ACC112 (cell line): ENCODE measurements around the gene ZIC4.

ENCODE experiments used
- H2AFZ ChIP-seq: fragments of 200-600 bp; sonication (generic); one replicate; pipeline ENCODE4 v1.6.0; 2017; ENCODE audit warnings: antibody characterized with exemption, low read length; ENCODE audit not compliant: unreplicated experiment
- H3K27ac ChIP-seq: fragments of 200-600 bp; sonication (generic); 2 replicates; pipeline ENCODE4 v1.5.1; 2014; ENCODE audit warnings: low read depth, mild to moderate bottlenecking, antibody characterized with exemption, low read length, moderate library complexity
- H3K27me3 ChIP-seq: fragments of 200-600 bp; sonication (generic); 2 replicates; pipeline ENCODE4 v1.6.1; 2014; ENCODE audit warnings: mild to moderate bottlenecking, antibody characterized with exemption, low read length, moderate library complexity, mixed read lengths; ENCODE audit not compliant: insufficient read depth
- H3K36me3 ChIP-seq: fragments of 200-600 bp; sonication (generic); 2 replicates; pipeline ENCODE4 v1.6.1; 2016; ENCODE audit warnings: mild to moderate bottlenecking, antibody characterized with exemption, low read length, moderate library complexity, mixed read lengths; ENCODE audit not compliant: insufficient read depth
- H3K4me1 ChIP-seq: fragments of 200-600 bp; sonication (generic); one replicate; pipeline ENCODE4 v1.6.1; 2016; ENCODE audit warnings: low read length, mixed read lengths; ENCODE audit not compliant: insufficient read depth, unreplicated experiment, control insufficient read depth
- H3K4me3 ChIP-seq: fragments of 200-600 bp; sonication (generic); 2 replicates; pipeline ENCODE4 v1.5.1; 2014; ENCODE audit warnings: mild to moderate bottlenecking, low read depth, low read length
- H3K79me2 ChIP-seq: fragments of 200-600 bp; sonication (generic); one replicate; pipeline ENCODE4 v1.6.0; 2016; ENCODE audit warnings: low read length; ENCODE audit not compliant: control insufficient read depth, unreplicated experiment, insufficient read depth

ZIC4 gene

DNA sequence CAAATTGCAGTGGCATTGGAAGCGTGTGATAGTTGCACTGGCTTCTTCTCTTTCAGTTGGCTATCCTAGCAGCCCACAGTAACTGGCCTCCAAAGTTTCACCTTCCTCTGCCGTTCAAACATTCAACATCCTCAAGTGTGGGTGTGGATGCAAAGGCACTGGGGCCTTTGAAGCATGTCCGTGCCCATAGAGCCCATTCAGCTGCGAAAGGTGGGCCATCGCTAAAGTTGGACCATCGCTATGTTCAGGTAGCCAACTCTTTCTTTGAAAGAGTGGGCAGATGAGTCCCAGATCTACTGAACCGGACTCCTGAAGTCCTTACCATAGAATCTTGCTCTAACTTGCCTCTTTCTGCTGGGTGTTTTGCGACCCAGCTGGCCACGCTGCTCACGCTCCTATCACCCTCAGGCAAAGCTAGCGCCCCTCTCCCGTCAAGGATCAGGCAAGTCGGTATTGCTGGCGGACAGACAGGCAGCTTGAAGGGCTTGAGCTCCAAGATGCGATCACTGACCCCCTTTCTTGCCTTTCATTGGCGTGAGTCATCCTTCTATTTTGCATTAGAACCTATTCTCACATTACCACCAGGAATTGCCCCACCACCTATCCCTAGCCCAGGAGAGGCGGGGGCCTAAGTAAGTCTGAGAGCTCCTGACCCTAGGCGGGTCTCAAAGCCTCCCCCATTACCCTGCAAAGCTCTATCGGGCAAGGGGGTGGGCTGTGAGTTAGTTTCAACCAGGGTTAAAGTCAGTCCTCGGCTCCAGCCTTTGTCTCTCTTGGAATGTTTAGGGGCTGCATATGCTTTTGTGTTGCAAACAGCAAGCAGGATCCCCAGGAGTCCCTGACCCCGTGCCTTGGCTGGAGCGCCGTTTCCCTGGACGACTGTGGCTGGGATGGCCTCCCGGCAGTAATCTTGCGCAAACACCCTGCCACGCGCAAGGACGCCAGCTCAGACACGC lies 28.7 kb downstream of the ZIC4 start:
- Histone ChIP-seq H2AFZ (no peak overlapping the region), H3K4me3 (no peak overlapping the region), H3K4me1 (no peaks in the 10 kb centered on the region), H3K27ac (no peak overlapping the region), H3K36me3 (no peaks in the 10 kb centered on the region), H3K79me2 (no peaks in the 10 kb centered on the region), H3K27me3 (peaks cover 100% of the 10 kb centered on the region)

DNA sequence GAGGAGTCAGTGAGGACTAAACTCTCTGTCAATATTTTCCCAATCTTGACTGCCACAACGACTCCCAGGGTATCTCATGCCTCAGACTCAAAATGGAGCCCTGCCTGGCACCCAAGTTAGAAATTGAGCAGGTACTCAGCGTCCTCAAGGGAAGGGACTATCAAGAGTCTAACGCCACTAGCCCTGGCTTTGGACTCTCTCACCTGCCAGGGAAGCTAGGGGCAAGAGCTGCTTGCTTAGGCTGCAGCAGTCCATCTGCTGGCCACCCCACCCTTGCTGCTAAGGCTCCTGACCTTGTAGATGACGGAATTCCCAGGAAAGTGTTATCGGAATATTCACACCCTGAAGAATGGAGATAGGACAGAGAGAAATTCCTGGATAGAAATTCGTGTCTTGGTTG lies 33.0 kb downstream of the ZIC4 start:
- Histone ChIP-seq H3K79me2 (no peaks in the 10 kb centered on the region), H3K4me1 (no peaks in the 10 kb centered on the region), H3K4me3 (no peak overlapping the region), H2AFZ (no peak overlapping the region), H3K27me3 (peaks cover 99% of the 10 kb centered on the region), H3K27ac (no peak overlapping the region), H3K36me3 (no peaks in the 10 kb centered on the region)

DNA sequence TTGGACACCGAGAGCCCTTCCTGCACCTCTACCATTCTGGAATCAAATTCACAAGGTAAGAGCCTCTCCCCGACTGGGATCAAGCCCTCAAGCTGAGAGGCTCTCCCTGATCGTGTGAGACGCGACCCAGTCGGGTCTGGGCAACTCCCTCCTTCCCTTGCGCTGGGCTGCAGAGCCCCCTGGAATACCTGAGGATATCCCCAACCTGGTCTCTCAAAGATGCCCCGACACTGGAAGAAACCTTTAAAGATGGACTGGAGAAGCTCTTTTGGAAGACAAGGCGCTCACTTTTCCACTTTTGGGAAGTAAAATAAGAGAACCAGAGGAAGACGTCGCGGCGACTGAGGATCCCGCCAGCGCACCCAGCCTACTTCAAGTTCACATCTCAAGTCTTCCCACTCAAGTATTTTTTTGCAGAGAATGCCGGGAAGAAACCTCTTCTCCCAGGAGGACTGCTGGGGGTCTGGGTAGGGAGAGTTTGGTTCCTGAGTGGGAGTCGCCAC lies 33.8 kb downstream of the ZIC4 start:
- no peaks in the 10 kb centered on the region for H3K4me1 ChIP-seq

DNA sequence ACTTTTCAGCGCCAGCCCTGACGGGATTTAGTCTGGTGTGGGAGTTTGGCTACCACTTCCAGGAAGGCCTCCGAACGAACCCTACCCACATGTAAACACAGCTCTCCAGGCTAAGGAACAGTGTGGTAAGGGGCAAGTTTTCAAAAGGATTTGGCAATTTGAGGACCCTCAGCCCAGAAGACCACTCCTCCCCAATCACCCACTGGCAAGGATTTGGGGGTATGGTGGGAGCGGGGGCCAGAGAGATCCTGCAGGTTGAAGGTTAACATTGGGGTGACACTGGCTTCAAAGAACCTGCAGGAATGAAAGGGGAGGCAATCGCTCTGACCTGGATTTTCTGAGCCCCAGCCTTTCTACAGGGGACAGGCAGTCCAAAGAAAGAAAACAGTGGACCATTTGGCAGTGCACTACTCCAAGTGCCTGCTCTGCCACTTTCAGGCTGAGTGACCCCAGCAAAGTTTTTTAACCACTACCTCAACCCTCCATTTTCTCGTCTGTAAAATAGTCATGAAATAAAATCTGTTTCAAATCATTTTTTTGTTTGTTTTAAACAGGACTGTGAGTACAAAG lies 34.5 kb downstream of the ZIC4 start:
- no peak overlapping the region for H3K4me3 ChIP-seq
- H3K4me1 ChIP-seq = no peaks in the 10 kb centered on the region
- H3K27ac ChIP-seq = no peak overlapping the region
- H3K79me2 ChIP-seq = no peaks in the 10 kb centered on the region
- H3K27me3 ChIP-seq = peaks cover 99% of the 10 kb centered on the region
- H2AFZ ChIP-seq = no peak overlapping the region
- H3K36me3 ChIP-seq = no peaks in the 10 kb centered on the region

More for the DNA sequence above, 33.8 kb downstream of the ZIC4 start:
- Histone ChIP-seq H3K79me2 (no peaks in the 10 kb centered on the region), H2AFZ (no peak overlapping the region), H3K4me3 (no peak overlapping the region), H3K27ac (no peak overlapping the region), H3K27me3 (peaks cover 99% of the 10 kb centered on the region), H3K36me3 (no peaks in the 10 kb centered on the region)

DNA sequence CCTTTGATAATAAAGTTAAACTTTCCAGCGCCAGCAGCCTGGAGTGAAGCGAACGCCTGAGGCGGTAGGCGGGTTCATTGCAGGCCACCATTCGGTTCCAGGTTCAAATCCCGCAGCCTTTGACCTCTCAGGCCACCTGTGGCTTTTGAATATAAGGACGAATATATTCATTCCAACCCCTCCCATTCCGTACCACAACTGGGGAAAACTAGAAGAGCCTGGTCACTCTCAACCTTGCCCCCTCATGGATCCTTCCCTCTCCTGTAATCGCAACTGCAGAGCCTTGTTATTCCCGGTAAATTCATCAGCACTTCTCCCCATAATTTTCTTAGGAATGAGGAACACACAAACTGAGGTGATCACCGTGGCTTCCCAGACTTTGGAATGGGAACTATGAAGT lies 35.2 kb downstream of the ZIC4 start:
- no peaks in the 10 kb centered on the region for H3K36me3 ChIP-seq
- no peaks in the 10 kb centered on the region for H3K4me1 ChIP-seq
- H3K27ac ChIP-seq = no peak overlapping the region
- H3K4me3 ChIP-seq = no peak overlapping the region
- H3K27me3 ChIP-seq = peaks cover 98% of the 10 kb centered on the region
- H3K79me2 ChIP-seq = no peaks in the 10 kb centered on the region
- H2AFZ ChIP-seq = no peak overlapping the region

DNA sequence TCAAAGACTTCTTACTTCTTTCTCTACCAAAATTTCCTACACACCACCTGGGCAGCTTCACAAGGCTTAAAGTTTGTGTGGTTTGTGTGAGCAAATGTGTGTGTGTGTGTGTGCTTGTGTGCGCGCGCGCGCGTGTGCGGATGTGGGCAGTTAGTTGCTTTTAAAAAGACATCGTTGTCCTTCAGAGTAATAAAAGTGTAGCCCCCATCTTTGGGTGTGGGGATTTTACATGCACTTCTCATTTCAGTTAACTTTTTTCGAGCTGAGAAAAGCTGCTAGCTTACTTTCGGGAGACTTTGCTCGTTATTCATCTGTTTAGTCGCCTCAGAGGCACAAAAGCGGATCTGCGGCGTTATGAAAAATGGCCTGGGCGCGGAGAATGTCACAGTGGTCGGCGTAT lies 36.0 kb downstream of the ZIC4 start:
- H2AFZ ChIP-seq = no peak overlapping the region
- H3K79me2 ChIP-seq = no peaks in the 10 kb centered on the region
- H3K4me1 ChIP-seq = no peaks in the 10 kb centered on the region
- H3K4me3 ChIP-seq = no peak overlapping the region
- peaks cover 98% of the 10 kb centered on the region for H3K27me3 ChIP-seq
- no peaks in the 10 kb centered on the region for H3K36me3 ChIP-seq
- H3K27ac ChIP-seq = no peak overlapping the region

DNA sequence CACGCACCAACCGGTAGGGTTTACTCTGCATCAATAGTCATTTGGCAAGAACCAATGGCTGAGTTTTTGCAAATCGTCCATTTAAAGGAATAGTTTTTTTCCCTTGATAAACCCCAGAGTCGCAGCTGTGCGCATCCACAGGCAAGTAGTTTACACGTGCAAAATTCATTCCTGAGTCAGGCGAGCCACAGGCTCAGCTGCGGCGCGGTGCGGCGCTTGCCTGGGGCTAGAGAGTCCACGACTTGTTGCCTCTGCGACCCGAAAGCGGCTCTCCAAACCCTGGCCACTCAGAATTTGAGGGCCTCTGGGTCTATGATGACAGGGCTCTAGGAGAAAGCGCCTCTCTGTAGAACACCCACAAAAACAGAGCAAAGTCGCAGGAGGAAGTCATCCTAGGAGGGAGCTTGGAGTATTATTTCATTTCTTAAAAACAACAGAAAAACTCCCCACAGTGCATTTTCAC lies 36.7 kb downstream of the ZIC4 start:
- H3K27ac ChIP-seq = no peak overlapping the region
- no peaks in the 10 kb centered on the region for H3K79me2 ChIP-seq
- H2AFZ ChIP-seq = no peak overlapping the region
- no peaks in the 10 kb centered on the region for H3K4me1 ChIP-seq
- peaks cover 98% of the 10 kb centered on the region for H3K27me3 ChIP-seq
- H3K4me3 ChIP-seq = no peak overlapping the region
- H3K36me3 ChIP-seq = no peaks in the 10 kb centered on the region

DNA sequence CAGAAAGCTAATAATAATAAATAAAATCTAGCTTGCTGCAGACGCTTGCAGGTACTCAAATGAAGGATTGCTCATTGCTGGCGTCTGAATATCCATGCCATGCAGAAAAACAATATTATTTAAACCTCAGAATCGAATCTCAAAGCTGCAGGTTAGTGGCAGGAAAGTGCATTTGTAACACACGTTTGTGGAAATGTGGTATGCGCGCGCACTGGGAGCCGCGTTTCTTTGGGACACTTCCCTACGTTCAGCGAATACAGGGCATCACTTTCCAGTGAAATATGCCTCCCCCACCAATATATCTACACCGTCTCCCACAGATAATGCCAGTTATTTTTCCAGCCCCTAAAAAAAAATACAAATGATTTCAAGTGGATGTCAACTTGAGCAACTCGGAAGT lies 37.1 kb downstream of the ZIC4 start:
- peaks cover 98% of the 10 kb centered on the region for H3K27me3 ChIP-seq
- H3K27ac ChIP-seq = no peak overlapping the region
- H3K79me2 ChIP-seq = no peaks in the 10 kb centered on the region
- no peaks in the 10 kb centered on the region for H3K4me1 ChIP-seq
- no peak overlapping the region for H2AFZ ChIP-seq
- no peaks in the 10 kb centered on the region for H3K36me3 ChIP-seq
- H3K4me3 ChIP-seq = no peak overlapping the region

DNA sequence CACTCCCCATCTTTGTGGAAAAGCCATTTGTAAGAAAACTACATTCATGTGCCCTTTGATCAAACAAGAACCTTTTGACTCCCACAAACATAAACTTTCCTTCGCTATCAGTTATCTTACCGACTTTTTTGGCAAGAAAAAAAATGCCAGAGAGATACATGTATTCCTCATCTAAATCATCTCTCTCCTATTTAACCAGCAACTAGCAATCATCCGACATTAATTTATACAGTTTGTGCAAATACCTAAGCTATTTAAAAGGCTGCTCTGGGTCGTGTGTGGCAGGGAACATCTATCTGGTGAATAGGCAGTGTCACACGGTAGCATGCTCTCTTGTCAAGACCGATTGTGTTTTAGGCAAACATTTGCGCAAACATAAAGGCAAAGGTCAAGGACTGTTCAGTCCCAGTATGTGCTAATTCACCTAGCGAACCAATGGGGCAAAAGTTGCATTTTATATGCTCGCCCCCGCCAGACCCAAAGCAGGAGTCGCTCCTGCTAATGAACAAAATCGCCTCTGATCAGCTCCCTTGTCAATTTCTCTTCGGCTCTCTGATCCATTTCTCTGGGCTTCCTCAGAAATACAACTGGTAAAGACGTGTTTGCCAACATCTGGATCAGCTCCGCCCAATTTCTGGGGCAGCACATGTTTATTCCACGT lies 37.7 kb downstream of the ZIC4 start:
- H3K27ac ChIP-seq = no peak overlapping the region
- no peaks in the 10 kb centered on the region for H3K4me1 ChIP-seq
- no peak overlapping the region for H2AFZ ChIP-seq
- peaks cover 98% of the 10 kb centered on the region for H3K27me3 ChIP-seq
- H3K4me3 ChIP-seq = no peak overlapping the region
- H3K36me3 ChIP-seq = no peaks in the 10 kb centered on the region
- H3K79me2 ChIP-seq = no peaks in the 10 kb centered on the region

DNA sequence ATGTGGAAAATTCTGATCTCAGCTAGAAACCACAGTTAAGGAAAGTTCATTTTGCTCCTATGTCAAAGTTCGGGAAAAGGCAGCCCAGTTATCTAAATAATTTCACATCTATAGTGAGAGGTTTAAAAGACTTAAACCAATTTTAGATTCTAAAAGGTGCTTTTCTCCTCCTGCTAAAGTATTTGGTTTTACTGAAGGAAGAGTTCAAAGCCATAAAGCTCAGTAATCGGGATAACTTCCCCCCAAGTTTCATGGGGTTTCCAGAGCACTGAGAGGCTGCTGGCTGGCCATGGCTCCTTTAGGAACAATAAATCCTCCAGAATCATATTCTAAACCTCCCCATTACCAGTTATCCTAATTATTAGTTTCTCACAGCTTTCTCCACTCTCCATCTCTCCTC lies 38.2 kb downstream of the ZIC4 start:
- Histone ChIP-seq H3K27ac (no peak overlapping the region), H3K27me3 (peaks cover 98% of the 10 kb centered on the region), H3K79me2 (no peaks in the 10 kb centered on the region), H3K4me1 (no peaks in the 10 kb centered on the region), H2AFZ (no peak overlapping the region), H3K36me3 (no peaks in the 10 kb centered on the region), H3K4me3 (no peak overlapping the region)
